Heart right ventricle (tissue), 16 donors: ENCODE results near the gene CTBP1. TPM values are rescaled to one million over a fixed set of nuclear protein-coding genes. Genes with fewer than 3 reads are reported as not detected.
A peak's percentile ranks its signal among the peaks of the same experiment; 100 is the strongest.

Experiments
- ATAC-seq, 8 donors: fragments of 200-7000 bp; cut with Tn5 transposase; one replicate each; pipeline ENCODE4 v1.9.1; 2020; ENCODE audit warnings: mild to moderate bottlenecking in 8 of 8, moderate library complexity in 8 of 8, moderate number of reproducible peaks in 1 of 8
- DNase-seq, 2 donors: peaks; one replicate each; pipeline ENCODE4 v3.0.0-alpha.2; 2020
- H3K27ac ChIP-seq, 10 donors: fragments of 200-600 bp; sonication (generic) in 2 of 10; one replicate each; pipeline versions ENCODE4 v1.5.0 to v1.8.0; 2020 to 2022; ENCODE audit warnings: mild to moderate bottlenecking in 3 of 10
- H3K27me3 ChIP-seq, 7 donors: fragments of 200-600 bp; one replicate each; pipeline ENCODE4 v1.8.0; 2021 to 2022; ENCODE audit warnings: mild to moderate bottlenecking in 2 of 7
- H3K36me3 ChIP-seq, 9 donors: fragments of 200-600 bp; sonication (generic) in 1 of 9; one replicate each; pipeline versions ENCODE4 v1.5.0 to v1.8.0; 2020 to 2022; ENCODE audit warnings: mild to moderate bottlenecking in 2 of 9
- H3K4me1 ChIP-seq, 9 donors: fragments of 200-600 bp; sonication (generic) in 1 of 9; one replicate each; pipeline versions ENCODE4 v1.5.0 to v1.8.0; 2020 to 2022; ENCODE audit warnings: mild to moderate bottlenecking in 4 of 9
- H3K4me3 ChIP-seq, 10 donors: fragments of 200-600 bp; sonication (generic) in 2 of 10; one replicate each; pipeline versions ENCODE4 v1.5.0 to v1.8.0; 2020 to 2022; ENCODE audit warnings: mild to moderate bottlenecking in 7 of 10, moderate library complexity in 2 of 10
- H3K9me3 ChIP-seq, 11 donors: fragments of 200-600 bp in 10 of 11; sonication (generic) in 2 of 11; one replicate each; pipeline versions ENCODE4 v1.5.0 to v1.8.0; 2013 to 2022; ENCODE audit warnings: mild to moderate bottlenecking in 2 of 11, control low read depth in 1 of 11, moderate library complexity in 1 of 11
- CTCF ChIP-seq, 9 donors: fragments of 200-600 bp; sonication (generic) in 2 of 9; IDR thresholded peaks; one replicate each; pipeline versions ENCODE4 v1.5.0 to v1.8.0; 2021 to 2022; ENCODE audit warnings: antibody characterized with exemption in 9 of 9, mild to moderate bottlenecking in 5 of 9, moderate library complexity in 1 of 9
- WGBS, 2 donors: extraction: QIAGEN DNeasy Blood & Tissue Kit; methylation state at CpG; one replicate each; pipeline ENCODE4 v1.1.7; 2013; ENCODE audit warnings: inconsistent platforms in 1 of 2; 5-methylcytosine and 5-hydroxymethylcytosine counted together
- intact Hi-C, 10 donors: fragments of 100-400 bp; cut with DNase I; formaldehyde crosslinking; loops; one replicate each; pipeline versions ENCODE4 v1.11.1 to v1.14.2; 2022
- polyA plus RNA-seq, 2 donors: library from polyadenylated mRNA; stranded (reverse); fragments of 200-250 nt; gene quantifications; one replicate each; pipeline ENCODE4 v1.2.3, GENCODE V29; 2013
- total RNA-seq, 10 donors: library from RNA; stranded (reverse); fragmentation: NEBNext Ultra II Directional in 3 of 10; extraction: Animal tissue kit (Norgen Biotek cat#: 25700) in 3 of 10; gene quantifications; one replicate each; pipeline versions ENCODE4 v1.2.1 to v1.2.4, GENCODE V29; 2021 to 2023
- donor health status: Arrhythmogenic right ventricular cardiomyopathy.
- donor health status: ischemic (EF 13 %, LVEDD 7.1; RV severe dilation, severe dysfunction).
- donor health status: healthy with polysubstance abuse.
- donor health status: DM: no; HTN: yes; CAD: no.
- donor health status: DM: no; HTN: no; CAD: no.
- donor health status: ischemic (EF 25% LVEDD 6.9; RV normal size, moderate dysfunction).
- donor health status: ischemic (EF 25% LVEDD 5.7; RV mildly dilated, moderate dysfunction).
- donor health status: healthy.
- donor health status: DM: yes; HTN: yes; CAD: no.
- donor health status: Ischemic cardiomyopathy.
- donor health status: ischemic (EF 35%, LVEDD 5.7; RV mildly dilated, moderate dysfunction).
- donor health status: nonischemic (EF 11% LVEDD 7.7; RV severe dilation, severe dysfunction).
- donor health status: DM: yes; HTN: yes; CAD: no.
- donor health status: PGD.
- donor health status: ischemic (EF 29% LVEDD 5.4; RV normal size, mild dysfunction).
- donor health status: nonischemic (EF 23%, LVEDD 6.1; RV moderate dilation, normal function).

Gene CTBP1
- total and polyA plus RNA-seq, 12 donors: 98.6 to 132 (median 121) TPM

GRCh38 chr4:1200425-1201035 lies 48.4 kb downstream of the CTBP1 start:
- WGBS, 2 donors: 38 to 56% methylated on average over 19 to 20 of the region's 20 CpGs
- Histone ChIP-seq H3K9me3 (no peaks in the 10 kb centered on the region), H3K27ac (peak overlapping the region in 9 of 10 donors; percentile 22 to 84 (median 45)), H3K4me1 (peaks cover 0 to 43% (median 15%) of the 10 kb centered on the region in 9 donors), H3K36me3 (no peaks in the 10 kb centered on the region), H3K4me3 (peak overlapping the region in 7 of 10 donors; percentile 5 to 42 (median 26)), H3K27me3 (no peaks in the 10 kb centered on the region)
- peak; percentile 45 to 70 (median 64) for ATAC-seq
- TF ChIP-seq CTCF (IDR thresholded peaks at IDR 0.05): no peak
- peak; percentile 38 to 52 for DNase-seq
- intact Hi-C loops: no loop called here

- WGBS, 2 donors: 79 to 83% methylated on average over 27 of the region's 27 CpGs
- Histone ChIP-seq H3K36me3 (no peaks in the 10 kb centered on the region), H3K4me3 (peak overlapping the region in 2 of 10 donors; percentile 36 to 42), H3K27ac (peak overlapping the region in 5 of 10 donors; percentile 21 to 84 (median 26)), H3K4me1 (peaks cover 0 to 43% (median 15%) of the 10 kb centered on the region in 9 donors), H3K9me3 (no peaks in the 10 kb centered on the region), H3K27me3 (no peaks in the 10 kb centered on the region)
- ATAC-seq (no peak), DNase-seq (peak in 1 of 2 donors; percentile 3)
- intact Hi-C loops: no loop called here
- no peak for TF ChIP-seq CTCF (IDR thresholded peaks at IDR 0.05)
Measured at GRCh38 chr4:1199556-1200331, 49.2 kb downstream of the CTBP1 start.

GRCh38 chr4:1198098-1198844 lies 50.7 kb downstream of the CTBP1 start:
- Histone ChIP-seq H3K9me3 (no peaks in the 10 kb centered on the region), H3K27me3 (no peaks in the 10 kb centered on the region), H3K27ac (no peak overlapping the region), H3K4me1 (peaks cover 9 to 46% (median 26%) of the 10 kb centered on the region in 9 donors), H3K4me3 (no peak overlapping the region), H3K36me3 (no peaks in the 10 kb centered on the region)
- WGBS, 2 donors: 82 to 84% methylated on average over 24 of the region's 24 CpGs
- intact Hi-C loops: no loop called here
- TF ChIP-seq CTCF (IDR thresholded peaks at IDR 0.05): no peak
- DNase-seq: peak in 1 of 2 donors; percentile 13
- ATAC-seq: no peak
